Effector memory CD4-positive, alpha-beta T cell (primary cell): ENCODE measurements around the gene HUNK.

Source experiments
- DNase-seq, 3 donors: peaks; one replicate each; pipeline ENCODE4 v3.0.0-alpha.2; 2020
- H3K27ac ChIP-seq: 2 replicates; pipeline ENCODE4 v1.7.0; 2013; ENCODE audit warnings: mild to moderate bottlenecking, low read length, moderate library complexity; ENCODE audit not compliant: insufficient read depth, poor library complexity, severe bottlenecking
- H3K27me3 ChIP-seq: replicated peaks from 2 replicates; pipeline ENCODE4 v1.7.0; 2013; ENCODE audit warnings: mild to moderate bottlenecking, low read length; ENCODE audit not compliant: insufficient read depth, control insufficient read depth, poor library complexity, severe bottlenecking
- H3K36me3 ChIP-seq: 2 replicates; pipeline ENCODE4 v1.7.0; 2013; ENCODE audit warnings: mild to moderate bottlenecking, low read length, moderate library complexity; ENCODE audit not compliant: control insufficient read depth, insufficient read depth
- H3K4me1 ChIP-seq: 2 replicates; pipeline ENCODE4 v1.7.0; 2013; ENCODE audit warnings: low read length, mild to moderate bottlenecking; ENCODE audit not compliant: control insufficient read depth, insufficient read depth, poor library complexity, severe bottlenecking
- H3K4me3 ChIP-seq: 2 replicates; pipeline ENCODE4 v1.7.0; 2013; ENCODE audit warnings: low read length, low read depth, mild to moderate bottlenecking; ENCODE audit not compliant: insufficient read depth, poor library complexity, severe bottlenecking
- H3K9me3 ChIP-seq: 2 replicates; pipeline ENCODE4 v1.7.0; 2013; ENCODE audit warnings: mild to moderate bottlenecking, low read length, moderate library complexity; ENCODE audit not compliant: control insufficient read depth

The HUNK gene

GRCh38 chr21:31967334-31967733 is 94.5 kb downstream of the HUNK start:
- no peaks in the 10 kb centered on the region for H3K36me3 ChIP-seq
- H3K27ac ChIP-seq, result no peak overlapping the region
- no peaks in the 10 kb centered on the region for H3K9me3 ChIP-seq
- H3K4me3 ChIP-seq, result no peak overlapping the region
- H3K4me1 ChIP-seq, result no peaks in the 10 kb centered on the region
- no peak for DNase-seq
- no peaks in the 10 kb centered on the region for H3K27me3 ChIP-seq

- Histone ChIP-seq H3K27ac (no peak overlapping the region), H3K27me3 (no peaks in the 10 kb centered on the region), H3K4me1 (no peaks in the 10 kb centered on the region), H3K4me3 (no peak overlapping the region), H3K36me3 (no peaks in the 10 kb centered on the region), H3K9me3 (no peaks in the 10 kb centered on the region)
- DNase-seq, result no peak
Observed at GRCh38 chr21:31972622-31973021, 99.8 kb downstream of the HUNK start.

DNA sequence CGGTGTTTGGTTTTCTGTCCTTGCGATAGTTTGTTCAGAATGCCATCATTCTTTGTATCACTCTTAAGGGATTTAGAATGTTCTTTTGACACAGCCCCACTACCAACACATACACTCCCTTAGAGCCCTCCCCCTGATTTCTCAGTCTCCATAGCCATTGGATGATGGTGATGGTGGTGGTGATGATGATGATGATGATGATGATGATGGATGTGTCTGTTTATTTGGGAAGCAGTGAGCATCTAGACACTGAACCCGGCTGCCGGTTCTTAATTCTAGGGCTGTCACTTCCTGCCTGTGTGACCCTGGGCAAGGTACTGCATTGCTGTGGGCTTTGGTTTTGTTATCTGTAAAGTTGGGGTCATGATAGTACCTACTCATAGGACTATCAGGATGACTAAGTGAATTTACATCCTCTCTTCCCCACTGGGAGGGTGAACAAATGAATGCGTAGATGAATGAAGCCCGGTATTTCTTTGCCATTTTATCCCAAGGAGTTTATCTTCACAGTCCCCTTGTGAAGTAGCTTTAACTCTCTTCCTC is 100.7 kb downstream of the HUNK start:
- H3K4me1 ChIP-seq, result no peaks in the 10 kb centered on the region
- no peaks in the 10 kb centered on the region for H3K27me3 ChIP-seq
- DNase-seq, result no peak
- no peak overlapping the region for H3K27ac ChIP-seq
- H3K36me3 ChIP-seq, result no peaks in the 10 kb centered on the region
- no peak overlapping the region for H3K4me3 ChIP-seq
- no peaks in the 10 kb centered on the region for H3K9me3 ChIP-seq

GRCh38 chr21:31974454-31974985 is 101.7 kb downstream of the HUNK start:
- Histone ChIP-seq H3K27ac (no peak overlapping the region), H3K9me3 (no peaks in the 10 kb centered on the region), H3K36me3 (no peaks in the 10 kb centered on the region), H3K4me3 (no peak overlapping the region), H3K4me1 (no peaks in the 10 kb centered on the region), H3K27me3 (no peaks in the 10 kb centered on the region)
- DNase-seq, result peak in 2 of 3 donors; percentile 2 to 5

DNA sequence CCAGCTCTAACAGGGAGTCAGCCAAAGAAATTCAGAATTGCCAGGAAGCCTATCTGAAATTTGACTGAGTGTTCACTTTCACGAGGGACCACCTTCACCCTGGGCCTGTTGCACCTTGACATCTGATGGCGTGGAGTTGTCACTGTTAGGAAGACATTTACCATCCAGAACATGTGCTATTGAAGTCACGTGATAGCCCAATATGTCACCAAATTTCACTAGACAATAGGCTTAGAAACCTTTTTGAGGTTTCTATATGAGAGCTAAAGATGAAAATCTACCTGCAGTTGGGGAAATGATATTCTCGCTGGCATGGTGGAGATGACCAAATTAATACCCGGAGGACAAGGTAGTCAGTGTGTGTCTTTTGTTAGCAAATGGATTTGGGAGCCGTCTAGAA is 102.7 kb downstream of the HUNK start:
- DNase-seq, result no peak
- no peaks in the 10 kb centered on the region for H3K27me3 ChIP-seq

DNA sequence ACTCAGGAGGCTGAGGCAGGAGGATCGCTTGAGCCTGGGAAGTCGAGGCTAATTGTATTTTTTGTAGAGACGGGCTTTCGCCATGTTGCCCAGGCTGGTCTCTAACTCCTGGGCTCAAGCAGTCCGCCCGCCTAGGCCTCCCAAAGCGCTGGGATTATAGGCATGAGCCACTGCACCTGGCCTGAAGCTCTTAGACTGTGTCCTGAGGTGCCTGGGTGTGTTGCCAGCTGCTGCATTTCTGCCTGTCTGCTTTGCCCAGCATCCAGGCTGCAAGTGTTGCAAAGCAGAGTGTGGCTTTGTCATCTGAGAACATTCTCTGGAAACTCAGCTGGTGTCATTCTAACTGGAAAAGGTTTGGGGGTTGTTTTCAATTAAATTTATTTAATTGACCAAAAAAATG is 105.0 kb downstream of the HUNK start:
- H3K27me3 ChIP-seq, result no peaks in the 10 kb centered on the region
- no peak for DNase-seq
- H3K4me1 ChIP-seq, result no peaks in the 10 kb centered on the region
- H3K36me3 ChIP-seq, result no peaks in the 10 kb centered on the region
- H3K27ac ChIP-seq, result no peak overlapping the region
- no peak overlapping the region for H3K4me3 ChIP-seq
- H3K9me3 ChIP-seq, result no peaks in the 10 kb centered on the region

More for the DNA sequence above, 102.7 kb downstream of the HUNK start:
- Histone ChIP-seq H3K27ac (no peak overlapping the region), H3K36me3 (no peaks in the 10 kb centered on the region), H3K4me1 (no peaks in the 10 kb centered on the region), H3K9me3 (no peaks in the 10 kb centered on the region), H3K4me3 (no peak overlapping the region)

GRCh38 chr21:31983120-31983519 is 110.3 kb downstream of the HUNK start:
- no peak for DNase-seq
- Histone ChIP-seq H3K27ac (no peak overlapping the region), H3K9me3 (no peaks in the 10 kb centered on the region), H3K27me3 (no peaks in the 10 kb centered on the region), H3K4me1 (no peaks in the 10 kb centered on the region), H3K36me3 (no peaks in the 10 kb centered on the region), H3K4me3 (no peak overlapping the region)

- no peaks in the 10 kb centered on the region for H3K4me1 ChIP-seq
- H3K36me3 ChIP-seq, result no peaks in the 10 kb centered on the region
- H3K27ac ChIP-seq, result no peak overlapping the region
- DNase-seq, result no peak
- H3K9me3 ChIP-seq, result no peaks in the 10 kb centered on the region
- H3K4me3 ChIP-seq, result no peak overlapping the region
- no peaks in the 10 kb centered on the region for H3K27me3 ChIP-seq
Observed at GRCh38 chr21:31983554-31983953, 110.7 kb downstream of the HUNK start.

DNA sequence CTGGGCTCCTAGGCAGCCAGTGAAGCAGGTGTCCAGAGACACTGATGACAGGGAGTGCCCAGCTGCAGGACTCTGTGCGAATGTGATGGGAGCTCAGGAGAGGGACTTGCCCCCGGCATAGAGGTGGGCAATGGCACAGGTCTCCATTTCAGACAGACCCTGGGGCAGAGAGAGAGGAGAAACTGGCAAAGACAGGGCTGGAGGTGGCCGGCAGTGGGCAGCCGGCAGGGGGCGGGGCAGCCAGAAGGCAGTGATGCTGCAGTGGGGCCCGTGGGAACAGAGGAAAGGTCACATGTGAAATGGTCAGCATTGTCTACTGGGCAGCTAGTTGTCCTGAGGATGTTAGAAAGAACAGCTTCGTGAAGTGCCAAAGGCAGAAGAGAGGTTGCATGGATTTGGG is 112.6 kb downstream of the HUNK start:
- Histone ChIP-seq H3K36me3 (no peaks in the 10 kb centered on the region), H3K4me1 (no peaks in the 10 kb centered on the region), H3K4me3 (no peak overlapping the region), H3K27me3 (no peaks in the 10 kb centered on the region), H3K9me3 (no peaks in the 10 kb centered on the region), H3K27ac (no peak overlapping the region)
- DNase-seq, result no peak

DNA sequence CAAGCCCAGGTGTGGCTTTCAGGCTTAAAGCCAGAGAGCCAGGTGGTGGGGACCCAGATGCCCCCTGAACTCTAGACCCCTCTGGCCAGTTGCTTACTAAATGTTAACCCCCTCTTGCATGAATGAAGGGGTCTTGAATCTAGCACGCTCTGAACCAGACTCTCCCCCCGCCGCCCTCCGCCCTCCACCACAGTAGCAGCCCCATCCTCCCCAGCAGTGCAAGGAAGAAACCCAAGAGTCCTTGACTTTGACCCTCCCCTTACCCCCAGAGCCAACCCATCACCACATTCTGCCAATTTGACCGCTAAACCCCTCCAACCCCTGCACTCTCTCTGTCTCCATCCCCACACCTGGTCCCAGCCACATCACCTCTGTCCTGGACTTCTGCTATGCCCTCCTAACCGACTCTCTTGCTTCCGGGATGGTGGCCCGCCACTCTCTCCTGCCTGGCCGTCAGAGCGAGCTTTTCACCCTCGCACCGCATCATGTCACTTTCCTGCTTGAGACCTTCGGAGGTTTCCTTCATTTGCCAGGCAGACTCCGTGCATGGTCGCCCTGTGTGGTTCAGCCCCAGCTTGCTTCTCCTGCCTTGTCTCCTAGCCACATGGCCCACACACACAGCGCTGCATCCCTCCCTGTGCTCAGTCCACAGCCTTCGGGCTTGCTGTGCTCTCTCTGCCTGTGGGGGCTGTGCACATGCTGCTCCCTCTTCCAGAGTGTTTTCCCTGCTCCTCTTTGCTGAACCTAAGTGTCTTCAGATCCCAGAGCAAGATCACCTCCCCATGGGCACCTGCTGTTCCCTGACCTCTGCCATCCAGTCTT is 113.4 kb downstream of the HUNK start:
- Histone ChIP-seq H3K27ac (no peak overlapping the region), H3K27me3 (no peaks in the 10 kb centered on the region), H3K4me1 (no peaks in the 10 kb centered on the region), H3K4me3 (no peak overlapping the region), H3K9me3 (no peaks in the 10 kb centered on the region), H3K36me3 (no peaks in the 10 kb centered on the region)
- no peak for DNase-seq
